Raji (cell line): ENCODE data around the gene PIRT.

Source experiments
- POLR2A ChIP-seq: IDR thresholded peaks from 2 replicates; pipeline ENCODE4 v1.6.1; 2011; ENCODE audit warnings: low read depth, low read length, control low read depth; ENCODE audit not compliant: insufficient read depth

The PIRT gene

GRCh38 chr17:10775740-10776356 lies 62.0 kb downstream of the PIRT start:
- no peak for TF ChIP-seq POLR2A

GRCh38 chr17:10775058-10775457 lies 62.8 kb downstream of the PIRT start:
- no peak for TF ChIP-seq POLR2A

GRCh38 chr17:10773391-10773790 lies 64.5 kb downstream of the PIRT start:
- no peak for TF ChIP-seq POLR2A
